Measurements from ENCODE around the gene ST6GALNAC5.
"Not testable (repeated sequence)": the region's sequence is repeated elsewhere in the genome, so short reads cannot be mapped to it uniquely, and the experiment has no call there.

ST6GALNAC5 gene

DNA sequence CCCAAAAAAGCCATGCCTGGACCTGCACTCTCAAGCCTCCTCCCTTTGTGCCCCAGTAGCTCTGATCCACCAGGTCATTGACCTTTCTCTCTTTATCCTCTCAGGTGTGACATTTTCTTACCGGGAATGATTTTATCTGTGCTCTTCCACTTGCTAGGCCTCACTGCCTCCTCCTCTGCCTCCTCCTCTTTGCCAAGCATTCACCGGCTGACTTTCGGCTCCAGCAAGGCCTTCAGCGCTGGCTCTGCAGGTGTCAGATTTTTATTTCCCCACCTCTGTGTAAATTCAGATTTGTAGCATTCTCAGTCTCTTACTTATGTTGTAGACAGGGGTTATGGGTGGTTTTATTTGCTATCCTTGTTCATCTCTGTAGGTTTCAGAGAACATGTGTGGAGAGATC is 91.5 kb downstream of the ST6GALNAC5 start:
- H3K27me3 ChIP-seq = no peaks in the 10 kb centered on the region
- H3K4me3 ChIP-seq = no peak overlapping the region
- intact Hi-C loops (cut with DNase I; ENCODE audit: low total_unique reads) = no loop called here
- H3K9me3 ChIP-seq = no peaks in the 10 kb centered on the region
- no peaks in the 10 kb centered on the region for H3K4me1 ChIP-seq
- TF ChIP-seq, protein P1, sequence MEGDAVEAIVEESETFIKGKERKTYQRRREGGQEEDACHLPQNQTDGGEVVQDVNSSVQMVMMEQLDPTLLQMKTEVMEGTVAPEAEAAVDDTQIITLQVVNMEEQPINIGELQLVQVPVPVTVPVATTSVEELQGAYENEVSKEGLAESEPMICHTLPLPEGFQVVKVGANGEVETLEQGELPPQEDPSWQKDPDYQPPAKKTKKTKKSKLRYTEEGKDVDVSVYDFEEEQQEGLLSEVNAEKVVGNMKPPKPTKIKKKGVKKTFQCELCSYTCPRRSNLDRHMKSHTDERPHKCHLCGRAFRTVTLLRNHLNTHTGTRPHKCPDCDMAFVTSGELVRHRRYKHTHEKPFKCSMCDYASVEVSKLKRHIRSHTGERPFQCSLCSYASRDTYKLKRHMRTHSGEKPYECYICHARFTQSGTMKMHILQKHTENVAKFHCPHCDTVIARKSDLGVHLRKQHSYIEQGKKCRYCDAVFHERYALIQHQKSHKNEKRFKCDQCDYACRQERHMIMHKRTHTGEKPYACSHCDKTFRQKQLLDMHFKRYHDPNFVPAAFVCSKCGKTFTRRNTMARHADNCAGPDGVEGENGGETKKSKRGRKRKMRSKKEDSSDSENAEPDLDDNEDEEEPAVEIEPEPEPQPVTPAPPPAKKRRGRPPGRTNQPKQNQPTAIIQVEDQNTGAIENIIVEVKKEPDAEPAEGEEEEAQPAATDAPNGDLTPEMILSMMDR (IDR thresholded peaks at IDR 0.05) = no peak
- H3K36me3 ChIP-seq = no peaks in the 10 kb centered on the region
- no peak overlapping the region for H3K27ac ChIP-seq
- DNase-seq = no peak

DNA sequence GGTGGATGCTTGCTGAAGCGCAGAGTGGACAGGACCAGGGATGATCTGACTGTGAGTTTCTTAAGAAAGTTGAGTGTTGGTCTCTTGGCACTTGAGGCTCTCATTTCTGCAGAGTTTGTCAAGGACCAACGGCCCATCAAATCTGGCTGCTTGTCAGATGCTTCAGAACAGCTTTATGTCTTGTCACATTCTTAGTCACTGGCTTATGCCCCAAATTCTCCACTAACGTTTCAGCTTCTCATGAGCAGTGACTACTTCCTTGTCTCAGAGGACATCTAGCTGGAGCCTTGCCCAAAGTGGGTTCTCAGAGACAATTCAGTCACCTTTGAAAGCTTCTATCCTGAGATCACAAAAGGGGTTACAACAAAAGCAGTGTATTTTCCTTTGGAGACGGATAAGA is 92.3 kb downstream of the ST6GALNAC5 start:
- no peaks in the 10 kb centered on the region for H3K9me3 ChIP-seq
- H3K27ac ChIP-seq = no peak overlapping the region
- DNase-seq = no peak
- H3K4me3 ChIP-seq = no peak overlapping the region
- intact Hi-C loops (cut with DNase I; ENCODE audit: low total_unique reads) = no loop called here
- no peaks in the 10 kb centered on the region for H3K4me1 ChIP-seq
- H3K36me3 ChIP-seq = no peaks in the 10 kb centered on the region
- H3K27me3 ChIP-seq = no peaks in the 10 kb centered on the region
- TF ChIP-seq, protein P1 (IDR thresholded peaks at IDR 0.05) = no peak

DNA sequence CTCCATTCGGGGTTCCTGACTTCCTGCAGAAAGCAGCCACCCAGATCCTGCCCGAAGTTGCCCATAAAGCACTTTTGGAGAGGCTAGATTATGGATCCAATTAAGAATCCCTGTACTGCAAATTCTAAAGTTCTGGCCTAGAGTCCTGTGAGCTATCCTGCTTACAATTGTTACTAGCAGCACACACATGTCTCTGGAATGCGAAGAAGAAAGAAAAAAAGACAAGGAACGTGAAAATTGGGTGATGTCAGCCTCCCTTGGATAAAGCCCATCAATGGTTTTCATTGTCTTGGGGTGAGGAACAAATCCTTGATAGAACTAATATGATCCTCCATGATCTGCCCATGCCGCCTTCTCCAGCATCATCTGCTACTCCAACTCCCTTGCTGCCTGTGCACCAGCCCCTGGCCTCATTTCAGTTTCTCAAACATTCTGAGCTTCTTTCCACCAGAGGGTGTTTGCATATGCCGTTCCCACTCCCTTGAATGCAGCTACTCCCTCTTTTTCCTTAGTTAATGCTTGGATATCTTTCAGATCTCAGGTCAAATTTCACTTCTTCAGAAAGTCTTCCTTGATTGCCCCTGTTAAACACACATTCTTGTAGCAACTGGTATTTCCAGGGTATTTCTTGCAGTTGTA is 94.0 kb downstream of the ST6GALNAC5 start:
- no peaks in the 10 kb centered on the region for H3K9me3 ChIP-seq
- intact Hi-C loops (cut with DNase I; ENCODE audit: low total_unique reads) = no loop called here
- H3K36me3 ChIP-seq = no peaks in the 10 kb centered on the region
- TF ChIP-seq, protein P1 (IDR thresholded peaks at IDR 0.05) = no peak
- no peak overlapping the region for H3K4me3 ChIP-seq
- no peaks in the 10 kb centered on the region for H3K27me3 ChIP-seq
- no peaks in the 10 kb centered on the region for H3K4me1 ChIP-seq
- H3K27ac ChIP-seq = no peak overlapping the region
- DNase-seq = no peak

DNA sequence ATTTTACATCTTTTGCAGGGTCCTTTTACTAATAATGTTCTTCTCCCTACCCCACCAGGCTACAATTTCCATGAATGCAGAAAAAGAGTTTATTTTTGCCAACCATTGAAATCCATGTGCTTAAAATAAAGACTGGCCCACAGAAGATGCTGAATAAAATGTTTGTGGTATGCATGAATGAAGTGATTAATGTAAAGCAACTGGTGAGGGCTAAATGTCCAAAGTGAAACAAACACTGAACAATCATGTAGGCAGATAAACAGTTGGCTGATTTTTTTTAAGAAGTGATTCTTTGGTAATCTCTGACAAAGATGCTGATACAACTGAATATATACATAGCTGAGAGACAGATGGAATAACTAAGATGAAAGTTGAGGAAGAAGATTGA is 94.5 kb downstream of the ST6GALNAC5 start:
- Histone ChIP-seq H3K4me1 (no peaks in the 10 kb centered on the region), H3K27ac (no peak overlapping the region), H3K4me3 (no peak overlapping the region), H3K36me3 (no peaks in the 10 kb centered on the region), H3K9me3 (no peaks in the 10 kb centered on the region), H3K27me3 (no peaks in the 10 kb centered on the region)
- TF ChIP-seq, protein P1 (IDR thresholded peaks at IDR 0.05) = no peak
- no peak for DNase-seq
- intact Hi-C loops (cut with DNase I; ENCODE audit: low total_unique reads) = no loop called here

DNA sequence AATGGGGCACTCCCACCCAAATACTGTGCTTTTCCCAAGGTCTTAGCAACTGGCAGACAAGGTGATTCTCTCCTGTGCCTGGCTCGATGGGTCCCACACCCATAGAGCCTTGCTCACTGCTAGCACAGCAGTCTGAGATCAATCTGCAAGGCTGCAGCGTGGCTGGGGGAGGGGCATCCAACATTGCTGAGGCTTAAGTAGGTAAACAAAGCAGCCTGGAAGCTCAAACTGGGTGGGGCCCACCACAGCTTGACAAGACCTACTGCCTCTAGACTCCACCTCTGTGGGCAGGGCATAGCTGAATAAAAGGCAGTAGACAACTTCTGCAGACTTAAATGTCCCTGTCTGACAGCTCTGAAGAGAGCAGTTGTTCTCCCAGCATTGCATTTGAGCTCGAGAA is 114.0 kb downstream of the ST6GALNAC5 start:
- intact Hi-C loops (cut with DNase I; ENCODE audit: low total_unique reads); H3K27me3 ChIP-seq; DNase-seq; H3K36me3 ChIP-seq; H3K27ac ChIP-seq; H3K4me1 ChIP-seq; H3K4me3 ChIP-seq: not testable (repeated sequence)
- peaks cover 0 to 10% (median 8%) of the 10 kb centered on the region in 3 donors for H3K9me3 ChIP-seq

DNA sequence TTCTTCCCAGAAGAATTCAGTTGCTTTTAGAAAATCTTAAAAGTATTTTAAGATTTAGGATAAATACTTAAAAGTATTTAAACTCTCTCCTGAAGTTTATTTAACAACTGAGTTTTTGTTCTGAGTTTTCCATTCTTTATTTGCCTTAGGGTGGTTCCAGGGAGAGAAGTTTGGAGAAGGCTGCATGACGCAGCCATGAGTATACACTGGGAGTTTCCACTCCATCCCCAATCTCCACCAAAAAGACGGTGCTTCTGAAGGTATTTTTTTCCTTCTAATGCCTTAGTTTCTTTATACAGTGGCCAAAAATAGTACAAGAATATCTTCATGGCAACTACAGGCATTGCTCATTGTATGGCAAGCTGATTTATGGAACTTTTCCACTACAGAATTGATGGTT is 122.7 kb downstream of the ST6GALNAC5 start:
- intact Hi-C loops (cut with DNase I; ENCODE audit: low total_unique reads) = no loop called here
- H3K36me3 ChIP-seq = no peaks in the 10 kb centered on the region
- no peak overlapping the region for H3K27ac ChIP-seq
- H3K9me3 ChIP-seq = peaks cover 0 to 5% (median 0%) of the 10 kb centered on the region in 3 donors
- no peaks in the 10 kb centered on the region for H3K27me3 ChIP-seq
- peaks cover 0 to 9% (median 2%) of the 10 kb centered on the region in 4 donors for H3K4me1 ChIP-seq
- DNase-seq = no peak
- H3K4me3 ChIP-seq = no peak overlapping the region
- TF ChIP-seq, protein P1 (IDR thresholded peaks at IDR 0.05) = no peak

All from tibial artery (tissue), 4 donors.